ENCODE results near the gene ATAD3B.

ATAD3B gene

GRCh38 chr1:1534401-1535154 lies 63.0 kb downstream of the ATAD3B start:
- H3K4me3 ChIP-seq (ENCODE audit: low read depth, low read length): no peak overlapping the region
- TF ChIP-seq MYC (IDR thresholded peaks at IDR 0.05; ENCODE audit: low read depth, low read length) (no peak), POLR2A (IDR thresholded peaks at IDR 0.05; ENCODE audit: extremely low read depth, insufficient read length) (no peak)
- TF ChIP-seq, protein P1, sequence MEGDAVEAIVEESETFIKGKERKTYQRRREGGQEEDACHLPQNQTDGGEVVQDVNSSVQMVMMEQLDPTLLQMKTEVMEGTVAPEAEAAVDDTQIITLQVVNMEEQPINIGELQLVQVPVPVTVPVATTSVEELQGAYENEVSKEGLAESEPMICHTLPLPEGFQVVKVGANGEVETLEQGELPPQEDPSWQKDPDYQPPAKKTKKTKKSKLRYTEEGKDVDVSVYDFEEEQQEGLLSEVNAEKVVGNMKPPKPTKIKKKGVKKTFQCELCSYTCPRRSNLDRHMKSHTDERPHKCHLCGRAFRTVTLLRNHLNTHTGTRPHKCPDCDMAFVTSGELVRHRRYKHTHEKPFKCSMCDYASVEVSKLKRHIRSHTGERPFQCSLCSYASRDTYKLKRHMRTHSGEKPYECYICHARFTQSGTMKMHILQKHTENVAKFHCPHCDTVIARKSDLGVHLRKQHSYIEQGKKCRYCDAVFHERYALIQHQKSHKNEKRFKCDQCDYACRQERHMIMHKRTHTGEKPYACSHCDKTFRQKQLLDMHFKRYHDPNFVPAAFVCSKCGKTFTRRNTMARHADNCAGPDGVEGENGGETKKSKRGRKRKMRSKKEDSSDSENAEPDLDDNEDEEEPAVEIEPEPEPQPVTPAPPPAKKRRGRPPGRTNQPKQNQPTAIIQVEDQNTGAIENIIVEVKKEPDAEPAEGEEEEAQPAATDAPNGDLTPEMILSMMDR (IDR thresholded peaks at IDR 0.05; ENCODE audit: low read depth, low read length): no peak
- no peak for DNase-seq (ENCODE audit: low read depth)

- DNase-seq (ENCODE audit: low read depth): no peak
- TF ChIP-seq, protein P2, sequence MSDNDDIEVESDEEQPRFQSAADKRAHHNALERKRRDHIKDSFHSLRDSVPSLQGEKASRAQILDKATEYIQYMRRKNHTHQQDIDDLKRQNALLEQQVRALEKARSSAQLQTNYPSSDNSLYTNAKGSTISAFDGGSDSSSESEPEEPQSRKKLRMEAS (IDR thresholded peaks at IDR 0.05; ENCODE audit: low read depth, low read length): no peak
- TF ChIP-seq, protein P1 (IDR thresholded peaks at IDR 0.05; ENCODE audit: low read depth, low read length): no peak
- TF ChIP-seq MYC (IDR thresholded peaks at IDR 0.05; ENCODE audit: low read depth, low read length) (no peak), POLR2A (IDR thresholded peaks at IDR 0.05; ENCODE audit: extremely low read depth, insufficient read length) (no peak)
- H3K4me3 ChIP-seq (ENCODE audit: low read depth, low read length): no peak overlapping the region
Measured at GRCh38 chr1:1535201-1536018, 63.8 kb downstream of the ATAD3B start.

- no peak for DNase-seq (ENCODE audit: low read depth)
- TF ChIP-seq, protein P2 (IDR thresholded peaks at IDR 0.05; ENCODE audit: low read depth, low read length): no peak
- TF ChIP-seq POLR2A (IDR thresholded peaks at IDR 0.05; ENCODE audit: extremely low read depth, insufficient read length): no peak
- no peak overlapping the region for H3K4me3 ChIP-seq (ENCODE audit: low read depth, low read length)
Measured at GRCh38 chr1:1536019-1536937, 64.7 kb downstream of the ATAD3B start.

- DNase-seq (ENCODE audit: low read depth): no peak
- TF ChIP-seq, protein P2 (IDR thresholded peaks at IDR 0.05; ENCODE audit: low read depth, low read length): no peak
- TF ChIP-seq MYC (IDR thresholded peaks at IDR 0.05; ENCODE audit: low read depth, low read length): no peak
- no peak for TF ChIP-seq POLR2A (IDR thresholded peaks at IDR 0.05; ENCODE audit: extremely low read depth, insufficient read length)
- TF ChIP-seq, protein P1 (IDR thresholded peaks at IDR 0.05; ENCODE audit: low read depth, low read length): no peak
- no peak overlapping the region for H3K4me3 ChIP-seq (ENCODE audit: low read depth, low read length)
Measured at GRCh38 chr1:1536938-1537546, 65.5 kb downstream of the ATAD3B start.

- DNase-seq (ENCODE audit: low read depth): no peak
- TF ChIP-seq POLR2A (IDR thresholded peaks at IDR 0.05; ENCODE audit: extremely low read depth, insufficient read length): no peak
- TF ChIP-seq, protein P2 (IDR thresholded peaks at IDR 0.05; ENCODE audit: low read depth, low read length): no peak
- TF ChIP-seq MYC (IDR thresholded peaks at IDR 0.05; ENCODE audit: low read depth, low read length): no peak
- TF ChIP-seq, protein P1 (IDR thresholded peaks at IDR 0.05; ENCODE audit: low read depth, low read length): no peak
- H3K4me3 ChIP-seq (ENCODE audit: low read depth, low read length): no peak overlapping the region
Measured at GRCh38 chr1:1537626-1538250, 66.2 kb downstream of the ATAD3B start.

Measured in NB4 (cell line).